Measurements from ENCODE around the gene IQCN. TPM values are rescaled to one million over a fixed set of nuclear protein-coding genes. Genes with fewer than 3 reads are reported as not detected.
A peak's percentile ranks its signal among the peaks of the same experiment; 100 is the strongest.

The IQCN gene
- total RNA-seq, 1 donor from 2014 or later = 10.5 TPM

DNA sequence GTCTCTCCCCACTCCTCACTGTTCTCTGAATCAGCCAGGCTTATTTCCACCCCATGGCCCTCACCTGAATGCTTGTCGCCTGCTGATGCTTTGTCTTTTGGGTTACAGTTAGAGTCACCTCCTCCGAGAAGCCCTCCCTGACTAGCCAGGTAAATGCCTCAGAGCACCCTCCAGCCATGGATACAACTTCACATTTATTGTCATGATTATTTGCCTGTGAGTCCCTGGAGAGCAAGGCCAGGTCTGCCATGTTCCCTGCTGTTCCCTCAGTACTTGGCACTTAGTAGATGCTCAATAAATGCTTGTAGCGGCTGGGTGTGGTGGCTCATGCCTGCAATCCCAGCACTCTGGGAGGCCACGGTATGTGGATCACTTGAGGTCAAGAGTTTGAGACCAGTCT is 44.3 kb downstream of the IQCN start:
- Mint-ChIP-seq H3K4me3 (ENCODE audit: low read depth) (no peak overlapping the region), H3K27ac (no peak overlapping the region), H3K4me1 (ENCODE audit: low read depth) (peaks cover 3% of the 10 kb centered on the region), H3K27me3 (peaks cover 59% of the 10 kb centered on the region), H3K36me3 (ENCODE audit: insufficient read depth) (no peaks in the 10 kb centered on the region), H3K9me3 (ENCODE audit: low read depth) (peaks cover 3% of the 10 kb centered on the region)
- no peak for DNase-seq (ENCODE audit: low spot score, unreplicated experiment)
- TF ChIP-seq CTCF (IDR thresholded peaks at IDR 0.05; ENCODE audit: unreplicated experiment) = no peak

- peaks cover 3% of the 10 kb centered on the region for H3K9me3 Mint-ChIP-seq (ENCODE audit: low read depth)
- peaks cover 59% of the 10 kb centered on the region for H3K27me3 Mint-ChIP-seq
- H3K4me3 Mint-ChIP-seq (ENCODE audit: low read depth) = no peak overlapping the region
- TF ChIP-seq CTCF (IDR thresholded peaks at IDR 0.05; ENCODE audit: unreplicated experiment) = peak; percentile 47
- DNase-seq (ENCODE audit: low spot score, unreplicated experiment) = no peak
- H3K4me1 Mint-ChIP-seq (ENCODE audit: low read depth) = peaks cover 5% of the 10 kb centered on the region
- no peaks in the 10 kb centered on the region for H3K36me3 Mint-ChIP-seq (ENCODE audit: insufficient read depth)
- no peak overlapping the region for H3K27ac Mint-ChIP-seq
These were observed 44.8 kb downstream of the IQCN start for GRCh38 chr19:18229474-18229873.

DNA sequence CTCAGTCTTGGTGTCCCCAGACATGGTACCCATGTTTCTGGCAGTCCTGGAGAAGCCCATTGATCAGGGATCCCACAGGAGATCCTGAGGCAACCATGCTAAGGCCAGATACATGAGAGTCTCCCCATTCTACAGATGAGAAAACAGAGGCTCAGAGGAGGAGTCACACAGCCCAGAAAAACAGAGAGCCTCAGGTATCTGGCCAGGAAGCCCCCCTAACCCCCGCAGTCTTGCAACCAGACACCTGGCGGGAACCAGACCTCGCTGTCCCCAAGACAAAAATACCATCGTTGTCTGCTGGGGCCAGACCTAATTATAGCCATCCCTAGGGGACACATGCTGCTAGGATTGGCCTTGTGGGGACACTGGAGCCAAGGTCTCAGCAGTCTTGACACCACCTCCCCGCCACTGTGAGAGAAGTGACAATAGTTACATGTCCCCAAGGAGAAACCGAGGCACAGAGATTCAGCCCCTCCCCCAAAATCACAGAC is 46.4 kb downstream of the IQCN start:
- H3K4me3 Mint-ChIP-seq (ENCODE audit: low read depth) = no peak overlapping the region
- no peak for TF ChIP-seq CTCF (IDR thresholded peaks at IDR 0.05; ENCODE audit: unreplicated experiment)
- no peaks in the 10 kb centered on the region for H3K36me3 Mint-ChIP-seq (ENCODE audit: insufficient read depth)
- H3K27me3 Mint-ChIP-seq = peaks cover 55% of the 10 kb centered on the region
- H3K4me1 Mint-ChIP-seq (ENCODE audit: low read depth) = peaks cover 7% of the 10 kb centered on the region
- DNase-seq (ENCODE audit: low spot score, unreplicated experiment) = no peak
- no peaks in the 10 kb centered on the region for H3K9me3 Mint-ChIP-seq (ENCODE audit: low read depth)
- no peak overlapping the region for H3K27ac Mint-ChIP-seq

DNA sequence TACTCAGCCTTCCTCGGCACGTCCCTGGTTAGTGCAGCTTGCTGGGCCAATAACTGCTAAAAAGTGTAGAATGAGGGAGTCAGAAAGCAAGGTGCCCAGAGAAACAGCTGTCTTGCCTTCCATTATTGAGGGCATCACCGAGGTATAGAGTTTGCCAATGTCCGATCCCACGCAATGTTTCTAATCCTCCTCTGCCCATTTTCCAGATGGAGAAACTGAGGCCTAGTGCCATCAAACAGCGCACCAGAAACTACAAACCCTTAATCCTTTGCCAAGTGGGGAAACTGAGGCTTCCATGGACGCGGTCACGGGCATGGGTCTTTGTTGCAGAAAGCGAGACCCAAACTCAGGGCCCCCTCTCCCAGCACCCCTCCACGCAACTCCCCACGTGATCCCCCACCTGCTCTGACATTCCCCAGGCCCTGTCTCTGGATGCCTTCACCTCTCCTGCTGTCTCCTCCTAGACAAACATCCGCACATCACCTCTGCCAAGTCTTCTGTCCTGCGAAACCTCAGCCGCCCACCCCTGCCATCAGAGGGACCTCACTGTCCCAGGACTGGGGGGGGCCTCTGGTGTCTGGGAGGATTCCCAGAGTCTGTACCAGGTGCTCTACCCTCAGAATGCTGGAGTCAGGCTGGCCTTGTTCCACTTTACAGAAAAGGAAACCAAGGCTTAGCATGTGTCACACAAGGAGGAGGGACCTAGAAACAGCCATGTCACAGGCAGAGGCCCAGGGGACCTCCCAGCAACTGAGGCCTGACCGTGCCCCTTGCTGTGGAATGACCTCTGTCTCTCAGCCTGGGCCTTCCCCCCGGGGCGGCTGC is 47.1 kb downstream of the IQCN start:
- no peaks in the 10 kb centered on the region for H3K9me3 Mint-ChIP-seq (ENCODE audit: low read depth)
- no peak for DNase-seq (ENCODE audit: low spot score, unreplicated experiment)
- peak overlapping the region; percentile 33 for H3K27ac Mint-ChIP-seq
- peaks cover 52% of the 10 kb centered on the region for H3K27me3 Mint-ChIP-seq
- no peak for TF ChIP-seq CTCF (IDR thresholded peaks at IDR 0.05; ENCODE audit: unreplicated experiment)
- no peak overlapping the region for H3K4me3 Mint-ChIP-seq (ENCODE audit: low read depth)
- peaks cover 3% of the 10 kb centered on the region for H3K4me1 Mint-ChIP-seq (ENCODE audit: low read depth)
- no peaks in the 10 kb centered on the region for H3K36me3 Mint-ChIP-seq (ENCODE audit: insufficient read depth)

DNA sequence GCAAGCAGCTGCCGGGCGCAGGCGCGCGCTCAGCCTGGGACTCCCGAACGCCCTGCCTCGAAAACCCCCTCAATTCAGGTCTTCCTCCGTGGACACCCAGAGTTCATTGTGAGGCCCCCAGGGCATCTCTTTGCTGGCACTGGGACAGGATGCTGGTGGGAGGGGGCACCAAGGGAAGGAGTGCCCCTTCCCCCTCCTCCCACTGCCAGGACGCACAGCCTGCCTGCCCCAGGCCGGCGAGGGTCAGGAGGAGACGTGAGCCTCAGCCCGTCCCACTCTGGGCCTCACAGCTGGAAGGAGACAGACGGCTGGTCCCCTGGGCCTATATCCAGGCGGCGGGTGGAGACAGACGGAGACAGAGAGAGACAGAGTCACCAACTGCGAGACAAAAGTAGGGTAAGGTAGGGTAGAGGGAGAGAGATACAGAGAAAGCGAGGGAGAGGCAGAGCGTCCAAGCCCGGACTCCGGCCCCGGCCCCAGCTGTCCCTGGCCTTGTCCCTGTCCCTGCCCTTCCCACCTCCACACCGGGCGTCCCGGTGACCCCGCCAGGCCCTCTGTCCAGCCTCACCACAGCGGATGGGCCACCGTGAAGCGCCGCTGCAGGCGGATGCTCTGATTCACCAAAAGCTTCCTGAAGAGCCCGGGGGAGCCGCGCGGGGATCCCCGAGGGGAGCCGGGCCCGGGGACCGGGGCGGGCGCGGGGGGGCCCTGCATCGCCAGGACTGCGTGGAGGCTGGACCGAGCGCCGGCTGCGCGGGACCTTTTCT is 48.4 kb downstream of the IQCN start, which contains the start of gene PDE4C:
TSS of gene PDE4C (minus strand) at position 737 of the 767 bp plus-strand sequence. CDS start at position 714, 23 bp downstream.
- Mint-ChIP-seq H3K9me3 (ENCODE audit: low read depth) (no peaks in the 10 kb centered on the region), H3K27me3 (peaks cover 55% of the 10 kb centered on the region), H3K27ac (peak within 1 kb of the TSS; percentile 33), H3K4me3 (ENCODE audit: low read depth) (no peak within 1 kb of the TSS), H3K36me3 (ENCODE audit: insufficient read depth) (no peaks in the 10 kb centered on the region), H3K4me1 (ENCODE audit: low read depth) (peaks cover 3% of the 10 kb centered on the region)
- DNase-seq (ENCODE audit: low spot score, unreplicated experiment) = no peak
- no peak for TF ChIP-seq CTCF (IDR thresholded peaks at IDR 0.05; ENCODE audit: unreplicated experiment)

Data from progenitor cell of endocrine pancreas (in vitro differentiated cells).